Ectodermal cell (in vitro differentiated cells): Measurements from ENCODE around the gene HNRNPAB.

ENCODE experiments used
- H3K27ac ChIP-seq: 2 replicates; pipeline ENCODE4 v1.7.0; 2013; ENCODE audit warnings: mild to moderate bottlenecking, low read depth, low read length; ENCODE audit not compliant: insufficient read depth, poor library complexity, severe bottlenecking
- H3K27me3 ChIP-seq: 2 replicates; pipeline ENCODE4 v1.7.0; 2013; ENCODE audit warnings: mild to moderate bottlenecking, low read length; ENCODE audit not compliant: insufficient read depth, control insufficient read depth, poor library complexity, severe bottlenecking
- H3K36me3 ChIP-seq: one replicate; pipeline ENCODE4 v1.7.0; 2013; ENCODE audit warnings: low read length; ENCODE audit not compliant: control insufficient read depth, insufficient read depth
- H3K4me1 ChIP-seq: one replicate; pipeline ENCODE4 v1.7.0; 2013; ENCODE audit warnings: low read length; ENCODE audit not compliant: control insufficient read depth, insufficient read depth
- H3K4me3 ChIP-seq: 2 replicates; pipeline ENCODE4 v1.7.0; 2013; ENCODE audit warnings: low read depth, low read length, control low read depth; ENCODE audit not compliant: insufficient read depth
- H3K9me3 ChIP-seq: 2 replicates; pipeline ENCODE4 v1.7.0; 2013; ENCODE audit warnings: mild to moderate bottlenecking, low read length, moderate library complexity; ENCODE audit not compliant: control insufficient read depth
- WGBS, 2 experiments: methylation state at CpG; one replicate each; pipeline ENCODE4 v1.1.7; 2013; ENCODE audit warnings: missing lambda C conversion rate in 2 of 2; 5-methylcytosine and 5-hydroxymethylcytosine counted together

HNRNPAB gene

DNA sequence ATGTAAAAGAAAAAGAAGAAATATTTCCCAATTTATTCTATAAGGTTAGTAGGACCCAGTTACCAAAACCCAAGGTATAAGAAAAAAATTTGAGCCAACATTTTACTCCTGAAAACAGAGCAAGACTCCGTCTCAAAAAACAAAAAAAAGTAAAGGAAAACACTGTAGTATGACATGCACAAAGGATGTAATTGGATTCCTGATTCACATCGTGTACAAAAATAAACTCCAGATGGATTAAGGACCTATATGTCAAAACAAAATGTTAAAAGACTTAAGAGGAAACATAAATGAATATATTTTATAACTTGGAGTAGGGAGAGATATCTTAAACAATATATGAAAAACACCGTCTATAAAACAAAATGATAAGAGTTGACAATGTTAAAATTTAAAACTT is 14.5 kb downstream of the HNRNPAB start:
- Histone ChIP-seq H3K27me3 (no peaks in the 10 kb centered on the region), H3K36me3 (peaks cover 30% of the 10 kb centered on the region)
- WGBS, 2 experiments, result 97 to 100% methylated on average over 1 to 2 of the region's 3 CpGs

DNA sequence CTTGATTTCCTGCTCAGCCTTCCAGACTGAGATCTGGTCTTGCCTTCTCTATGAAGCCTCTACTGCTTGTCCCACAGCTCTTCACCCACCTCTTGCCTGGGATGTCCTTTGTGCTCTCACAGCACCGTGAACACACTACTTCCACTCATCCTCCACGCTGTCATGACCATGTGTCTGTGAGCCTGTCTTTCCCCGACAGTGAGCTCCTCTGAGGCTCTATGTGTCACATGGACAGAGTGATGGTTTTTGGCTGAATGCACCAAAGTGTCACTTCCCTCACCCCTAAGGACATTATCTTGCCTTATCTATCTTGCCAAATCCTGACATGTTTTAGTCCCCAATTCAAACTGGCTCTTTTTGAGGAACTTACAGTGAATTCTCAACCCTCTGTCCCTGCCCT is 16.9 kb downstream of the HNRNPAB start:
- H3K27ac ChIP-seq, result no peak overlapping the region
- 92 to 97% methylated on average over 3 of the region's 3 CpGs for WGBS, 2 experiments

More for the DNA sequence above, 14.5 kb downstream of the HNRNPAB start:
- Histone ChIP-seq H3K27ac (no peak overlapping the region), H3K9me3 (no peaks in the 10 kb centered on the region), H3K4me1 (peaks cover 10% of the 10 kb centered on the region), H3K4me3 (no peak overlapping the region)

DNA sequence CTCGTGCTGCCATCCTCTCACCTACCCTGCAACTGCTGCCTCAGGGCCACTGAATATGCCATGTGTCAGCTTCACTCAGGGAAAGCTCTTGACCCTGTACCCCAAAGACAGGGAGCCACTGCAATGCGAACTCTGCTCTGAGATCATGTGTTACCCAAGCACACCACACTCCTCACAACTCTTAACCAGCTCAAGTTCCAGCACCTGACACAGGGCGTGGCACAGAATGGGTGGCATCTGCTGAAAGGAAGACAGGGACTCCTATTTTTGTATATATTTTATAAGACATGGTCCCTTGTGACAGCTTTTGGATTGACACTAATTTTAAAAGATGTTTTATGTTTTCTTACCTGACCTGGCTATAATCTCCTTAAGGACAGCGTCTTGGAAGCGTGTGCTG is 17.5 kb downstream of the HNRNPAB start:
- no peaks in the 10 kb centered on the region for H3K9me3 ChIP-seq
- H3K36me3 ChIP-seq, result peaks cover 17% of the 10 kb centered on the region
- WGBS, 2 experiments, result 76 to 97% methylated on average over 4 to 5 of the region's 5 CpGs
- H3K4me1 ChIP-seq, result peaks cover 17% of the 10 kb centered on the region
- H3K27ac ChIP-seq, result no peak overlapping the region
- no peak overlapping the region for H3K4me3 ChIP-seq
- H3K27me3 ChIP-seq, result no peaks in the 10 kb centered on the region

More for the DNA sequence above, 16.9 kb downstream of the HNRNPAB start:
- peaks cover 17% of the 10 kb centered on the region for H3K4me1 ChIP-seq
- no peaks in the 10 kb centered on the region for H3K27me3 ChIP-seq
- no peak overlapping the region for H3K4me3 ChIP-seq
- H3K36me3 ChIP-seq, result peaks cover 23% of the 10 kb centered on the region
- H3K9me3 ChIP-seq, result no peaks in the 10 kb centered on the region

DNA sequence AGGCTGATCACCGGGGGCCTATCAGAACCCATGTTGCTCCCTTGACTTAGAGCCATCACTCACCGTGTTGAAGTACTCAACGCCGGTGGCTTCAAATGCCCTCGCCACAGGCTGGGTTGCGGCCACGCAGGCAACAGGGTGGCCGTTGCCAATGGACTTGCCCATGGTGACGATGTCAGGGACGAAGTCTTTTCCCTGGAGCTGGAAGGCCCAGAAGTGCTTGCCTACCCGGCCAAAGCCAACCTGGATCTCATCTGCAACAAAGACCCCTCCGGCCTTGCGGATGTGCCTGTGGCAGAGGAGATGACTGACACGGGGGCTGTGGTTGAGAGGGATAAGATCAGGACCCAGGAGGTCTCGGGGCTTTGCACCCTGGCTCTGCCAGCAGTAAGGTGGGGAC is 18.0 kb downstream of the HNRNPAB start:
- Histone ChIP-seq H3K27ac (no peak overlapping the region), H3K27me3 (no peaks in the 10 kb centered on the region), H3K36me3 (peaks cover 13% of the 10 kb centered on the region), H3K4me1 (peaks cover 17% of the 10 kb centered on the region), H3K4me3 (no peak overlapping the region), H3K9me3 (no peaks in the 10 kb centered on the region)
- 96 to 97% methylated on average over 15 of the region's 15 CpGs for WGBS, 2 experiments

DNA sequence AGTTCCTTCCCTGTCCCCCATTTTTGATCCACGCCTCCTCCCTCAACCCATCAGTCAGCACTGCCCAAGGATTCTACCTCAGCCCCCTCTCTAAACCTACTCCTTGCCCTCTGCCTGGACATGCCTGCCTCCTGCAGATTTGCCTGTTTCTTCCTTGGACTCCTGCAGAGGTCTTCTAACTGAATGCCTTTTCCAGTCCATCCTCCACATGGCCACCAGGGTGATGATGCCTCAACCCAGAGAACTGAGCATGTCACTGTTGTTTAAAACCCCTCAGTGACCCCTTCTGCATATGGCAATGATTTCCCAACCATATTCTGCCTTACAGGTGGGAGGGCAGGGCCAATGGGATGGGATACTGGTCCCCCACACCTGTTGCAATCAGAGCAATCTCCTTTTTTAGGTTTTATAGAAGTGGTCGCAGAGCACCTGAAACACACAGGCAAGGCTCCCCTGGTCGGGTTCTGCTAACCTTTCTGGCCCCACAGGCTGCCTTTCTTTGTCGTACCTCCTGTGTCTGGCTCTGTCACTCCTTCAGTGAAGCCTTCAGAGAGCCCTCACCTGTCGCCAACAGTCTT is 19.0 kb downstream of the HNRNPAB start:
- H3K4me1 ChIP-seq, result peaks cover 17% of the 10 kb centered on the region
- H3K36me3 ChIP-seq, result peaks cover 12% of the 10 kb centered on the region
- H3K27me3 ChIP-seq, result no peaks in the 10 kb centered on the region
- no peaks in the 10 kb centered on the region for H3K9me3 ChIP-seq
- no peak overlapping the region for H3K27ac ChIP-seq
- 89 to 90% methylated on average over 5 of the region's 5 CpGs for WGBS, 2 experiments
- no peak overlapping the region for H3K4me3 ChIP-seq

DNA sequence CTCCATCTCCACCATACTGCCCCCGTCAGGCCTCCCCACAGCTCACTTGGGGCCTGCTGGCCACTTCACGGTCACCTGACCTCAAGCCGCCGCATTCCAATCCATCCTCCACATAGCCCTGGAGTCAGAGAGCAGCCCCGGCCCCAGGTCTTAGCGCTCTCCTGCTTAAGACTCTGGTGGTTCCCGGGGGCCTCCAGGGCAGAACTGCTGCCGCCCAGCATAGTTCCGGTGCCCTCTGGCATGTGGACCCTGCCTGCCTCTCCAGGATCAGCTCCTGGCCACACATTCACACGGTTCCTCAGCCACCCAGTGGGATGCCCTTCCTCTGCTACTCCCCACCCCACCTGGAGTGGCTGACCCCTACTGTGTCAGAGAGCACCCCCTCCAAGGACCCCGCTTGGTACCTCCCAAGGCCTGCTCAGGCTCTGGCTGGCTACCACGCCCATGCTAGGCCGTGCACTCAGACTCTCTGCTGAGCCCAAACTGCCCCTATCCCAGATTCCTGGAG is 19.5 kb downstream of the HNRNPAB start:
- Histone ChIP-seq H3K9me3 (no peaks in the 10 kb centered on the region), H3K27ac (no peak overlapping the region), H3K4me3 (no peak overlapping the region), H3K4me1 (peaks cover 17% of the 10 kb centered on the region), H3K27me3 (no peaks in the 10 kb centered on the region), H3K36me3 (peaks cover 15% of the 10 kb centered on the region)
- WGBS, 2 experiments, result 66 to 67% methylated on average over 13 of the region's 13 CpGs

DNA sequence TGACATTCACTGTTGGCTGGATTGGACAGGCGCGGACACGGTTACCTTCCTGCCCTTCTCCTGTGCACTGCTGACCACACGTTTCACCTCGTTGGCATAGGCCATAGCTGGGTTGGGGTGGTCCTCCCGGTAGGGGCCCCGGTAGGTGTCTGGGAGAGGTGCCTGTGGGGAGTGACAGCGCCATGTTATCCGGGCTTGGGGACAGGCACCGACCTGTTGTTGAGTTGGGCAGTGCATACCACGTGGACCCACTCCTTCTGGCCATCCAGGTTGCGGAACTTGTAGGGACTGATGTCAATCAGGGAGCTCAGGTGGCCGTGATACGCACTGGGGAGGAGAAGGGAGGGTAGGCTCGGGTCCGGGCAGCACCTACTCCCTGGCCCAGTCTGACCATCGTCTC is 20.1 kb downstream of the HNRNPAB start:
- no peak overlapping the region for H3K27ac ChIP-seq
- 92 to 95% methylated on average over 17 of the region's 17 CpGs for WGBS, 2 experiments
- H3K36me3 ChIP-seq, result peaks cover 15% of the 10 kb centered on the region
- H3K4me3 ChIP-seq, result no peak overlapping the region
- H3K27me3 ChIP-seq, result no peaks in the 10 kb centered on the region
- H3K9me3 ChIP-seq, result no peaks in the 10 kb centered on the region
- H3K4me1 ChIP-seq, result peaks cover 17% of the 10 kb centered on the region

DNA sequence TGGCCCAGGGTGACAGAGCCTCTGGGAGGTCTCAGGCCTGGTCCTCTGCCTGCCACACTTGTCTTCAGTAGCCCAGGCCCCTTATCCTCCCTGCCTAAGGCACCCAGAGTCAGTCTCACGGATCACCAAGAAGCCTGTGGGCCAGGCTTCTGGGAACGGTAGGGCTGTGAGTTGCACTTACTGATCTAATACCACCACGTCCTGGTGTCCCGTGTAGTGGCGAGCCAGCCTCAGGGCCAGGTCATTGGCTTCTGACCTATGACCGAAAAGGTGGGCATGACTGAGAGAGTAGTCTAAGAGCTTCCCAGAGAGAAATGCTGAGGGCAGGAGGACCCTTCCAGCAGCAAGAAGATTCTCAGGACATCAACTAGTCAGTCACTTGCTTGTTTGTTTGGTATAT is 20.8 kb downstream of the HNRNPAB start:
- WGBS, 2 experiments, result 94% methylated on average over 6 of the region's 6 CpGs
- H3K4me3 ChIP-seq, result no peak overlapping the region
- H3K27me3 ChIP-seq, result no peaks in the 10 kb centered on the region
- H3K4me1 ChIP-seq, result peaks cover 17% of the 10 kb centered on the region
- H3K36me3 ChIP-seq, result peaks cover 15% of the 10 kb centered on the region
- H3K9me3 ChIP-seq, result no peaks in the 10 kb centered on the region
- H3K27ac ChIP-seq, result no peak overlapping the region

DNA sequence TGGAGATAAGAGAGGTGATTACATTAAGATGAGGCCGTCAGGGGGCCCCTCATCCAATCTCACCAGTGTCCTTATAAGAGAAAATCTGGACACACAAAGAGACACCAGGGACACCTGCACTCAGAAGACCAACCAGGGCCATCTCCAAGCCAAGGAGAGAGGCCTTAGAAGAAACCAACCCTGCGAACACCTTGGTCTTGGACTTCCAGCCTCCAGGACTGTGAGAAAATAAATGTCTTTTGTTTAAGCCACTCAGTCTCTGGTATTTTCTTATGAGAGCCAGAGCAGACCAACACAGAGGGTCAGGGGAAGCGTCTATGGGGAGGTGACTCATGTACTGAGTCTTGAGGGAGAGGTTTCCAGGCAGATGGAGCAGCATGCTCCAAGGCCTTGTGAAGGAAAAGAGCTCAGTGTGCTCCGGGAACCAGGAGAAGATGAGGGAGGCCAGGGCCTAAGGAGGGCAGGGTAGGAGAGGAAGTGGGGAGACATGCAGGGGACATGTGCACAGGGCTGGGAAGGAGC is 22.9 kb downstream of the HNRNPAB start:
- Histone ChIP-seq H3K4me1 (peaks cover 27% of the 10 kb centered on the region), H3K9me3 (no peaks in the 10 kb centered on the region), H3K27me3 (no peaks in the 10 kb centered on the region), H3K36me3 (peaks cover 13% of the 10 kb centered on the region), H3K4me3 (no peak overlapping the region), H3K27ac (no peak overlapping the region)
- 81 to 84% methylated on average over 4 of the region's 4 CpGs for WGBS, 2 experiments

DNA sequence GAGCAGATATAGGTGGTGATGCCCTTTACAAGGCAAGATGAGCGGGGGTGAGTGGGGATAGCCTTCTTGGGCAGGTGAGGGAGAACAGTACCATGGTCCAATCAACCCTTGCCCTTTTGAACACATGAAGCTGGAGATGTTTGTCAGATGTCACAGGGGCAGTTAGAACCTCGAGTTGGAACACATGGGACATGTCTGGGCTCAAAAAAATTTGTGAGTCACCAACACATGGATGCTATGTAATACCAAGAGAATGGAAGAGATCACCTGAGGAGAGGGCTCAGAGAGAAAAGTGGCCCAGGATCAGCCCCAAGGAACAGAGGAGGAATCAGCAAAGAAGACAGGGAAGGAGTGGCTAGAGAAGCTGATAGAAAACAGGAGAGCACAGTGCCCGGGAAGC is 23.6 kb downstream of the HNRNPAB start:
- Histone ChIP-seq H3K4me3 (no peak overlapping the region), H3K4me1 (peaks cover 26% of the 10 kb centered on the region), H3K27ac (no peak overlapping the region), H3K9me3 (no peaks in the 10 kb centered on the region), H3K36me3 (peaks cover 12% of the 10 kb centered on the region), H3K27me3 (no peaks in the 10 kb centered on the region)
- 96 to 98% methylated on average over 3 of the region's 3 CpGs for WGBS, 2 experiments
